Renal cortical epithelial cell (primary cell): ENCODE measurements around the gene SLC1A1. TPM values are rescaled to one million over a fixed set of nuclear protein-coding genes. Genes with fewer than 3 reads are reported as not detected.
"Not testable (repeated sequence)": the region's sequence is repeated elsewhere in the genome, so short reads cannot be mapped to it uniquely, and the experiment has no call there.

Experiments
- DNase-seq: peaks from one replicate; pipeline ENCODE4 v3.0.0-alpha.2; 2011; ENCODE audit warnings: low read depth
- total RNA-seq: library from RNA; depleted of rRNA; stranded (reverse); fragments of >200 nt; gene quantifications from 2 replicates; pipeline ENCODE4 v1.2.3, GENCODE V29; 2014

The SLC1A1 gene
- total RNA-seq, 1 donor from 2014 or later, result 39.5 TPM

- no peak for DNase-seq
Measured at GRCh38 chr9:4506490-4506889, 16.2 kb downstream of the SLC1A1 start.

- DNase-seq, result peak; percentile 67
Measured at GRCh38 chr9:4507306-4508130, 17.2 kb downstream of the SLC1A1 start.

GRCh38 chr9:4508246-4508906 lies 18.1 kb downstream of the SLC1A1 start:
- peak; percentile 88 for DNase-seq

- peak; percentile 83 for DNase-seq
Measured at GRCh38 chr9:4508907-4509589, 18.8 kb downstream of the SLC1A1 start.

- no peak for DNase-seq
Measured at GRCh38 chr9:4509590-4509984, 19.3 kb downstream of the SLC1A1 start.

- DNase-seq, result peak; percentile 73
Measured at GRCh38 chr9:4510546-4511322, 20.5 kb downstream of the SLC1A1 start.

GRCh38 chr9:4514252-4515128 lies 24.2 kb downstream of the SLC1A1 start:
- DNase-seq, result no peak

GRCh38 chr9:4515958-4516375 lies 25.7 kb downstream of the SLC1A1 start:
- no peak for DNase-seq

- peak; percentile 73 for DNase-seq
Measured at GRCh38 chr9:4517274-4517673, 27.0 kb downstream of the SLC1A1 start.

- no peak for DNase-seq
Measured at GRCh38 chr9:4519604-4520003, 29.3 kb downstream of the SLC1A1 start.

GRCh38 chr9:4520055-4520454 lies 29.8 kb downstream of the SLC1A1 start:
- DNase-seq, result no peak

GRCh38 chr9:4530375-4530774 lies 40.1 kb downstream of the SLC1A1 start:
- peak; percentile 75 for DNase-seq

- not testable (repeated sequence) for DNase-seq
Measured at GRCh38 chr9:4530831-4531230, 40.6 kb downstream of the SLC1A1 start.

- not testable (repeated sequence) for DNase-seq
Measured at GRCh38 chr9:4531355-4531754, 41.1 kb downstream of the SLC1A1 start.

- DNase-seq, result not testable (repeated sequence)
Measured at GRCh38 chr9:4533881-4534280, 43.6 kb downstream of the SLC1A1 start.

- DNase-seq, result not testable (repeated sequence)
Measured at GRCh38 chr9:4536196-4536595, 45.9 kb downstream of the SLC1A1 start.

- DNase-seq, result no peak
Measured at GRCh38 chr9:4537581-4537980, 47.3 kb downstream of the SLC1A1 start.

GRCh38 chr9:4538107-4538506 lies 47.8 kb downstream of the SLC1A1 start:
- DNase-seq, result no peak

- no peak for DNase-seq
Measured at GRCh38 chr9:4538621-4539020, 48.4 kb downstream of the SLC1A1 start.

GRCh38 chr9:4540425-4540824 lies 50.2 kb downstream of the SLC1A1 start:
- no peak for DNase-seq

GRCh38 chr9:4541281-4541680 lies 51.0 kb downstream of the SLC1A1 start:
- no peak for DNase-seq
